Measurements from ENCODE around the gene UBL3. TPM values are rescaled to one million over a fixed set of nuclear protein-coding genes. Genes with fewer than 3 reads are reported as not detected.

UBL3 gene
- total RNA-seq, 1 experiment from 2014 or later: 11.1 TPM

DNA sequence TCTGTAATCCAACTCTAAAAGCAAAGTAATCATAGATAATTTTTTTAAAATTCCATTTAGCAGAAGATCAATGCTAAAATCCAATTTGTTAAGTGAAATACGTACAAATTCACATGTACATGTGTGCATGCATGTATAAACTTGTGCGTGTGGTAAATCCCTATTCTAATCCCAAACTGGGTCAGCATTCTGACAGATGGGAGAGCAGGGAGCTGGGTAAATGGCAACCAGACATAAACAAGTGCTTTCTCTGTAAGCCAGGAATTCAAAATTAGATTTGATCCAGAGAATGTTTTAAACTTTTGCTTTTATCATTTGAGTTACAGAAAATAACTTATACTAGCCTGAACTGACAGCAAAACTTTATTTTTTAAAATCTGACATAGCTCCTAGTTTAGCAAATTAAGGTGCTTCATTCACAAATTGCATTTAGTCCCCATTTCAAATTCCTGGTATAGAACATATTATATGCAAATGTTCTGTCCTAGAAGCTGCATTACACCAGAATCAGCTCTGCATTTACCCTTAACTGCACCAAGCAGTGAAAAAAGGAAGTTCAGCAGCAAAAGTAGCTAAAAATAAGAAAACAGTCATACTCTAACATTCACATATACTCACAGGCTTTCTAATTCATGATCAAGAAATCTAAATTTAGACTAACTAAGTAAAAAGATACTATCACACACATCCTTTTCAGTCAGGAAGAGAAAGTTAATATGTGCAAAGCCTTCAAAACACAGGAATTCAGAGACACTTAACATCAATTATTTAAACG is 32.6 kb downstream of the UBL3 start:
- H3K27ac ChIP-seq (ENCODE audit: low read length): no peak overlapping the region
- no peaks in the 10 kb centered on the region for H3K27me3 ChIP-seq (ENCODE audit: control insufficient read depth, insufficient read depth, low read length)
- in situ Hi-C loops (cut with HindIII; ENCODE audit: low pct_unique_long_range_greater_than_20kb, low sequenced_read_pairs) (no loop called here), intact Hi-C loops (cut with micrococcal nuclease; ENCODE audit: unreplicated experiment) (no loop called here)
- no peak overlapping the region for H3K4me3 ChIP-seq (ENCODE audit: low read depth in 2 of 2, low read length in 2 of 2)
- no peak for ATAC-seq
- no peaks in the 10 kb centered on the region for H3K36me3 ChIP-seq (ENCODE audit: control insufficient read depth, insufficient read depth, low read length)
- no TSS peak for BruUV-seq (replicated peaks)
- TF ChIP-seq TCF7L2 (IDR thresholded peaks at IDR 0.05; ENCODE audit: low read depth, low read length) (no peak), POLR2AphosphoS5 (IDR thresholded peaks at IDR 0.05; ENCODE audit: low read depth, low read length) (no peak), CTCF (IDR thresholded peaks at IDR 0.05) (no peak), SIN3A (IDR thresholded peaks at IDR 0.05; ENCODE audit: borderline replicate concordance, insufficient read depth, low read depth, low read length) (no peak), REST (IDR thresholded peaks at IDR 0.05; ENCODE audit: insufficient read depth in 1 of 2, low read depth in 2 of 2, low read length in 1 of 2) (no peak)
- H3K9me3 ChIP-seq (ENCODE audit: control insufficient read depth, insufficient read depth, low read depth, low read length): no peaks in the 10 kb centered on the region
- no peak for DNase-seq (ENCODE audit: low read depth, low spot score)
- peaks cover 3% of the 10 kb centered on the region for H3K4me1 ChIP-seq (ENCODE audit: control insufficient read depth, insufficient read depth, low read length)
- POLR2A ChIA-PET: no interaction called here
- CTCF ChIA-PET: no interaction called here

- in situ Hi-C loops (cut with HindIII; ENCODE audit: low pct_unique_long_range_greater_than_20kb, low sequenced_read_pairs): no loop called here
- no peak for ATAC-seq
- intact Hi-C loops (cut with micrococcal nuclease; ENCODE audit: unreplicated experiment): no loop called here
- Histone ChIP-seq H3K4me3 (ENCODE audit: low read depth in 2 of 2, low read length in 2 of 2) (no peak overlapping the region), H3K9me3 (ENCODE audit: control insufficient read depth, insufficient read depth, low read depth, low read length) (no peaks in the 10 kb centered on the region), H3K27ac (ENCODE audit: low read length) (no peak overlapping the region), H3K36me3 (ENCODE audit: control insufficient read depth, insufficient read depth, low read length) (no peaks in the 10 kb centered on the region), H3K4me1 (ENCODE audit: control insufficient read depth, insufficient read depth, low read length) (peaks cover 3% of the 10 kb centered on the region), H3K27me3 (ENCODE audit: control insufficient read depth, insufficient read depth, low read length) (no peaks in the 10 kb centered on the region)
- no peak for DNase-seq (ENCODE audit: low read depth, low spot score)
- no TSS peak for BruUV-seq (replicated peaks)
- POLR2A ChIA-PET: no interaction called here
- CTCF ChIA-PET: no interaction called here
- TF ChIP-seq REST (IDR thresholded peaks at IDR 0.05; ENCODE audit: insufficient read depth in 1 of 2, low read depth in 2 of 2, low read length in 1 of 2): no peak
Measured at GRCh38 chr13:29816715-29817114, 33.7 kb downstream of the UBL3 start.
